NCI-H1436 treated with DMSO at 0.1 percent for 48 hours (cell line): ENCODE results near the gene ZNF28.
"Not testable (repeated sequence)": the region's sequence is repeated elsewhere in the genome, so short reads cannot be mapped to it uniquely, and the experiment has no call there.

ENCODE experiments used
- DNase-seq: peaks from one replicate; lab custom pipeline; 2025; lab: John Stamatoyannopoulos, UW

The ZNF28 gene

DNA sequence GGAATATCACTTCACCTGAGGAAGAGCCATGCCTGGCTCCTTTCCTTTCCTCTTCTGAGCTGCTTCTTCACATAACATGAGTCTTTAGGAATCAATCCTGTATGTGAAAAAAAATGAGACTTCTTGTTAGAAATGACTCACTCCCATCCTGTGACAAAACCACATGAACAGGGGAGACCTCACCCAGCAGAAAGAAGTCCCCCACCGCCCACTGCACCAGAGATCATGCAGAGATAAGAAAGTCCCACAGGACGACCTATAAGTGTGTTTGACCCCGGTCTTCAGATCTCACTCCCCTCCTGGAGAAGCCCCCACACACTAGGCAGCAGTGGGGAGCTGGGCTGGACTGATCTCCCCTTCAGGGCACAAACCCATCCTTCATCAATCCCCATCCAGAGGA, 42.6 kb downstream of the ZNF28 start:
- DNase-seq: no peak

DNA sequence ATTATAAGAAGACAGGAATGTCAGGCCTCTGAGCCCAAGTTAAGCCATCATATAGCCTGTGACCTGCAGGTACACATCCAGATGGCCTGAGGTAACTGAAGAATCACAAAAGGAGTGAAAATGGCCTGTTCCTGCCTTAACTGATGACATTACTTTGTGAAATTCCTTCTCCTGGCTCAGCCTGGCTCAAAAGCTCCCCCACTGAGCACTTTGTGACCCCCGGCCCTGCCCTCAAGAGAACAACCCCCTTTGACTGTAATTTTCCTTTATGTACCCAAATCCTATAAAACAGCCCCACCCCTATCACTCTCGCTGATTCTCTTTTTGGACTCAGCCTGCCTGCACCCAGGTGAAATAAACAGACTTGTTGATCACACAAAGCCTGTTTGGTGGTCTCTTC, 65.0 kb downstream of the ZNF28 start:
- not testable (repeated sequence) for DNase-seq

DNA sequence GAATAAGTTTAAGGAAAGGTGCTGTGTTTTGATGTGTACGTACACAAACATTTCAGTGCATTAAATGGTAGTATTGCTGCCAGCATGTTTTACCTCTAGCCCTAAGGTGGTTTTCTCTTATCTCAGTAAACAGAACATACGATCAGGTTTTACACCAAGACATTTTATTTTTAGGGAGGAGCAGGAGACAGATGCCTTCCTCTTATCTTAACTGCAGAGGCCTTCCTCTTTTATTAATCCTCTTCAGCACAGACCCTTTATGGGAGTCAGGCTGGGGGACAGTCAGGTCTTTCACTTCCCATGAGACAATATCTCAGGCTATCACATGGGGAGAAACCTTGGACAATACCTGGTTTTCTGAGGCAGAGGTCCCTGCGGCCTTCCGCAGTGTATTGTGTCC, 71.7 kb downstream of the ZNF28 start:
- DNase-seq: no peak

DNA sequence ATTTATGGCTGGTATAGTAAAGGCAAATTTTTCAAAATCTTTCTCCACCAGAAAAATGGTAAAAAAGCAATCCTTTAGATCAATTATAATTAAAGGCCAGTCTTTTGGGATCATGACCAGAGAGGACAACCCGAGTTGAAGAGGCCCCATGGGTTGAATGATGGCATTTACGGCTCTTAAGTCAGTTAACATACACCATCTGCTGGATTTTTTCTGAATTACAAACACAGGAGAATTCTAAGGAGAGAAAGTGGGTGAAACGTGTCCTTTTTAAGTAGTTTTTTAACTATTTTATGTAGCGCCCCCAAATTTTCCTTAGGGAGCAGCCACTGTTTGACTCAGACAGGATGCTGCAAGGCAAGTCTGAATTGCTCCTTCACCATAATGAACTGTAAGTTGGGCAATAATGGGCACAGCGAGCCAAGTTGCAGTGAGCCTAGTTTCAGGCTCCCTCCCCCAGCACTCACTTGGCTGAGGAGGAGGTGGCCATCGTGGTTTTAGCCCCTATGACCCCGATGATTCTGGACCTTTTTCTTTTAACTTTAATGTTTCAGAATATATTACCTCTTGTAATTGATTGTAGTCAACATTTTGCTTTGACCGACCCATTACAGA, 73.0 kb downstream of the ZNF28 start:
- DNase-seq: no peak
